IMR-90 (cell line): ENCODE results near the gene C14orf39. TPM values are rescaled to one million over a fixed set of nuclear protein-coding genes. Genes with fewer than 3 reads are reported as not detected.

Experiments
- ATAC-seq: fragments of 200-7000 bp; cut with Tn5 transposase; 2 replicates; pipeline ENCODE4 v1.9.1; 2020; ENCODE audit warnings: low read depth, mild to moderate bottlenecking, moderate library complexity
- BruUV-seq: library from RNA; stranded (reverse); fragments of 400-500 nt; replicated peaks from 2 replicates; lab custom pipeline; 2021; lab: Mats Ljungman, UMichigan
- CTCF ChIA-PET: fragments of 300-600 bp; formaldehyde crosslinking; extraction: SDS; loops from one replicate; lab custom pipeline; 2021; ENCODE audit warnings: antibody characterized with exemption; lab: Yijun Ruan, JAX
- POLR2A ChIA-PET: fragments of 300-600 bp; sonication (Branson Sonifier 250); formaldehyde crosslinking; loops from one replicate; lab custom pipeline; 2022; ENCODE audit warnings: antibody characterized with exemption; ENCODE audit not compliant: unreplicated experiment; lab: Charles Lee
- DNase-seq: peaks from one replicate; pipeline ENCODE4 v3.0.0; 2013
- H2AFZ ChIP-seq: replicated peaks from 2 replicates; pipeline ENCODE3; 2013; ENCODE audit warnings: low read length, mild to moderate bottlenecking; ENCODE audit not compliant: poor library complexity
- H2AK5ac ChIP-seq: 2 replicates; pipeline ENCODE4 v1.6.1; 2013; ENCODE audit warnings: low read depth, low read length, inconsistent platforms
- H2AK9ac ChIP-seq: replicated peaks from 2 replicates; pipeline ENCODE3; 2013; ENCODE audit warnings: mild to moderate bottlenecking, low read depth, low read length, moderate library complexity; ENCODE audit not compliant: poor library complexity
- H2BK120ac ChIP-seq: 2 replicates; pipeline ENCODE4 v1.6.1; 2013; ENCODE audit warnings: low read depth, low read length, inconsistent platforms
- H2BK15ac ChIP-seq: 3 replicates; pipeline ENCODE4 v1.6.1; 2013; ENCODE audit warnings: low read depth, low read length, inconsistent platforms
- H2BK20ac ChIP-seq: 2 replicates; pipeline ENCODE4 v1.6.1; 2013; ENCODE audit warnings: low read depth, mild to moderate bottlenecking, inconsistent platforms, low read length, moderate library complexity
- H2BK5ac ChIP-seq: 2 replicates; pipeline ENCODE4 v1.6.1; 2013; ENCODE audit warnings: mild to moderate bottlenecking, low read depth, low read length, inconsistent platforms; ENCODE audit not compliant: poor library complexity, severe bottlenecking
- H3K14ac ChIP-seq: replicated peaks from 2 replicates; pipeline ENCODE4 v1.6.1; 2013; ENCODE audit warnings: low read depth, low read length, inconsistent platforms
- H3K18ac ChIP-seq: 2 replicates; pipeline ENCODE4 v1.6.1; 2013; ENCODE audit warnings: low read depth, low read length, control low read depth
- H3K23ac ChIP-seq: 2 replicates; pipeline ENCODE4 v1.6.1; 2013; ENCODE audit warnings: low read depth, low read length, inconsistent platforms
- H3K27ac ChIP-seq: 2 replicates; pipeline ENCODE4 v1.5.1; 2013; ENCODE audit warnings: mild to moderate bottlenecking, control low read depth, low read length; ENCODE audit not compliant: insufficient read depth
- H3K27me3 ChIP-seq: 2 replicates; pipeline ENCODE4 v1.6.1; 2013; ENCODE audit warnings: low read length; ENCODE audit not compliant: control insufficient read depth, insufficient read depth
- H3K36me3 ChIP-seq: 2 replicates; pipeline ENCODE4 v1.6.1; 2013; ENCODE audit warnings: low read length, mixed read lengths; ENCODE audit not compliant: control insufficient read depth, insufficient read depth
- H3K4ac ChIP-seq: 2 replicates; pipeline ENCODE4 v1.6.1; 2013; ENCODE audit warnings: low read depth, low read length, inconsistent platforms
- H3K4me1 ChIP-seq: 2 replicates; pipeline ENCODE4 v1.6.1; 2013; ENCODE audit warnings: low read length, mixed read lengths; ENCODE audit not compliant: control insufficient read depth, insufficient read depth
- H3K4me2 ChIP-seq: 2 replicates; pipeline ENCODE4 v1.6.1; 2013; ENCODE audit warnings: low read depth, mild to moderate bottlenecking, control low read depth, low read length, moderate library complexity
- H3K4me3 ChIP-seq: 2 replicates; pipeline ENCODE4 v1.5.1; 2013; ENCODE audit warnings: low read depth, mild to moderate bottlenecking, control low read depth, low read length, moderate library complexity; ENCODE audit not compliant: insufficient read depth
- H3K56ac ChIP-seq: 2 replicates; pipeline ENCODE4 v1.6.1; 2013; ENCODE audit warnings: low read length, inconsistent platforms; ENCODE audit not compliant: insufficient read depth; ENCODE audit errors: extremely low read depth
- H3K79me1 ChIP-seq, 2 experiments: 2 replicates each; pipeline ENCODE4 v1.6.1; 2013; ENCODE audit warnings: low read length in 2 of 2, inconsistent platforms in 1 of 2, low read depth in 1 of 2
- H3K9ac ChIP-seq: 2 replicates; pipeline ENCODE4 v1.6.1; 2013; ENCODE audit warnings: low read depth, low read length, control low read depth
- H3K9me1 ChIP-seq: 2 replicates; pipeline ENCODE4 v1.6.1; 2013; ENCODE audit warnings: low read length, inconsistent platforms; ENCODE audit not compliant: insufficient read depth
- H3K9me3 ChIP-seq: 2 replicates; pipeline ENCODE4 v1.6.1; 2013; ENCODE audit warnings: low read length; ENCODE audit not compliant: control insufficient read depth, insufficient read depth
- H4K20me1 ChIP-seq: 2 replicates; pipeline ENCODE4 v1.6.1; 2013; ENCODE audit warnings: low read length, inconsistent platforms; ENCODE audit not compliant: insufficient read depth
- H4K5ac ChIP-seq: 2 replicates; pipeline ENCODE4 v1.6.1; 2013; ENCODE audit warnings: mild to moderate bottlenecking, low read depth, low read length, control low read depth
- H4K8ac ChIP-seq, 2 experiments: 2 replicates each; pipeline ENCODE4 v1.6.1; 2013; ENCODE audit warnings: low read depth in 2 of 2, low read length in 2 of 2, control low read depth in 1 of 2, inconsistent platforms in 1 of 2
- H4K91ac ChIP-seq: 2 replicates; pipeline ENCODE4 v1.6.1; 2013; ENCODE audit warnings: low read depth, low read length, inconsistent platforms; ENCODE audit not compliant: insufficient read depth
- CTCF ChIP-seq: conservative IDR thresholded peaks from 2 replicates; pipeline ENCODE4 v1.5.1; 2012; ENCODE audit warnings: mild to moderate bottlenecking, low read depth, low read length, improper control_type of control experiment
- MXI1 ChIP-seq: IDR thresholded peaks from 2 replicates; pipeline ENCODE4 v1.6.1; 2012; ENCODE audit warnings: low read depth, mild to moderate bottlenecking, low read length, moderate library complexity, borderline replicate concordance
- dilution Hi-C: fragments of 300-500 bp; cut with HindIII; formaldehyde crosslinking; loops from one replicate; pipeline ENCODE4 v1.14.3; 2018; ENCODE audit warnings: low sequenced_read_pairs; ENCODE audit not compliant: unreplicated experiment
- in situ Hi-C: fragments of 300-500 bp; cut with MboI; formaldehyde crosslinking; loops from 3 replicates; pipeline ENCODE4 v1.14.3; 2019; ENCODE audit warnings: low sequenced_read_pairs, inconsistent platforms, mixed read lengths
- intact Hi-C: fragments of 100-400 bp; cut with micrococcal nuclease; formaldehyde crosslinking; loops from 2 replicates; pipeline ENCODE4 v1.10.0; 2022
- polyA plus RNA-seq, 3 experiments: library from polyadenylated mRNA; depleted of rRNA; stranded (reverse); fragments of >200 nt; gene quantifications; 2 replicates each; pipeline ENCODE4 v1.2.3, GENCODE V29; 2012; ENCODE audit warnings: low replicate concordance in 1 of 3
- total RNA-seq: library from RNA; depleted of rRNA; stranded (reverse); fragments of >200 nt; gene quantifications from 2 replicates; pipeline ENCODE4 v1.2.3, GENCODE V29; 2012

Gene C14orf39
- total and polyA plus RNA-seq, 2 of the 4 experiments (the other 2 are of a cell fraction), result 0.36 to 0.38 TPM

GRCh38 chr14:60502541-60502940 is 16.7 kb upstream of the C14orf39 start:
- H3K79me1 ChIP-seq, result no peaks in the 10 kb centered on the region
- no peak overlapping the region for H4K91ac ChIP-seq
- ChIA-PET CTCF (no interaction called here), POLR2A (no interaction called here)
- H2AK5ac ChIP-seq, result no peak overlapping the region
- ATAC-seq, result no peak
- no peak overlapping the region for H2BK5ac ChIP-seq
- no peaks in the 10 kb centered on the region for H3K4me1 ChIP-seq
- no peak overlapping the region for H4K8ac ChIP-seq
- no peak for DNase-seq
- H3K4ac ChIP-seq, result no peak overlapping the region
- no peaks in the 10 kb centered on the region for H4K20me1 ChIP-seq
- no peak overlapping the region for H2BK20ac ChIP-seq
- in situ Hi-C loops, result no loop called here
- H3K14ac ChIP-seq, result no peak overlapping the region
- TF ChIP-seq CTCF (no peak), MXI1 (no peak)
- H2AFZ ChIP-seq, result no peak overlapping the region
- H3K4me3 ChIP-seq, result no peak overlapping the region
- no peaks in the 10 kb centered on the region for H3K36me3 ChIP-seq
- H3K56ac ChIP-seq, result no peak overlapping the region
- H3K9me1 ChIP-seq, result no peaks in the 10 kb centered on the region
- H4K5ac ChIP-seq, result no peak overlapping the region
- peaks cover 39% of the 10 kb centered on the region for H3K27me3 ChIP-seq
- dilution Hi-C loops, result no loop called here
- no peak overlapping the region for H3K4me2 ChIP-seq
- H3K27ac ChIP-seq, result no peak overlapping the region
- H3K9ac ChIP-seq, result no peak overlapping the region
- H3K23ac ChIP-seq, result no peak overlapping the region
- intact Hi-C loops, result no loop called here
- no peak overlapping the region for H2BK15ac ChIP-seq
- H2AK9ac ChIP-seq, result no peak overlapping the region
- no TSS peak for BruUV-seq
- H2BK120ac ChIP-seq, result no peak overlapping the region
- no peak overlapping the region for H3K18ac ChIP-seq
- no peaks in the 10 kb centered on the region for H3K9me3 ChIP-seq
